Neutrophil (primary cell): ENCODE data around the gene MBD4.

ENCODE experiments used
- H3K27ac ChIP-seq: fragments of 200-600 bp; sonication (generic); 2 replicates; pipeline ENCODE4 v1.5.1; 2016; ENCODE audit warnings: mild to moderate bottlenecking, moderate library complexity
- H3K27me3 ChIP-seq: fragments of 200-600 bp; sonication (generic); 2 replicates; pipeline ENCODE4 v1.6.0; 2016; ENCODE audit warnings: mild to moderate bottlenecking
- H3K36me3 ChIP-seq: fragments of 200-600 bp; sonication (generic); 2 replicates; pipeline ENCODE4 v1.5.1; 2017
- H3K4me1 ChIP-seq, 2 experiments: fragments of 200-600 bp in 1 of 2; sonication (generic) in 1 of 2; 1 replicate in 1 of 2; 2 replicates in 1 of 2; pipeline versions ENCODE4 v1.5.1 to v1.6.1; 2013 to 2016; ENCODE audit warnings: low read depth in 1 of 2, low read length in 1 of 2, mild to moderate bottlenecking in 1 of 2, moderate library complexity in 1 of 2; ENCODE audit not compliant: control insufficient read depth in 1 of 2, insufficient read depth in 1 of 2
- H3K4me3 ChIP-seq, 2 experiments: fragments of 200-600 bp in 1 of 2; sonication (generic) in 1 of 2; 1 replicate in 1 of 2; 2 replicates in 1 of 2; pipeline ENCODE4 v1.5.1; 2013 to 2016; ENCODE audit warnings: low read depth in 1 of 2, low read length in 1 of 2, mild to moderate bottlenecking in 1 of 2, moderate library complexity in 1 of 2
- H3K9me3 ChIP-seq: fragments of 200-600 bp; sonication (generic); 2 replicates; pipeline ENCODE4 v1.5.1; 2016
- CTCF ChIP-seq: fragments of 200-600 bp; sonication (generic); IDR thresholded peaks from 2 replicates; pipeline ENCODE4 v1.5.1; 2016; ENCODE audit warnings: antibody characterized with exemption

Gene MBD4

GRCh38 chr3:129474984-129475804, 35.4 kb upstream of the MBD4 start:
- Histone ChIP-seq H3K27me3 (no peaks in the 10 kb centered on the region), H3K36me3 (peaks cover 50% of the 10 kb centered on the region), H3K4me1 (no peaks in the 10 kb centered on the region), H3K4me3 (no peak overlapping the region), H3K27ac (no peak overlapping the region), H3K9me3 (no peaks in the 10 kb centered on the region)
- no peak for TF ChIP-seq CTCF

DNA sequence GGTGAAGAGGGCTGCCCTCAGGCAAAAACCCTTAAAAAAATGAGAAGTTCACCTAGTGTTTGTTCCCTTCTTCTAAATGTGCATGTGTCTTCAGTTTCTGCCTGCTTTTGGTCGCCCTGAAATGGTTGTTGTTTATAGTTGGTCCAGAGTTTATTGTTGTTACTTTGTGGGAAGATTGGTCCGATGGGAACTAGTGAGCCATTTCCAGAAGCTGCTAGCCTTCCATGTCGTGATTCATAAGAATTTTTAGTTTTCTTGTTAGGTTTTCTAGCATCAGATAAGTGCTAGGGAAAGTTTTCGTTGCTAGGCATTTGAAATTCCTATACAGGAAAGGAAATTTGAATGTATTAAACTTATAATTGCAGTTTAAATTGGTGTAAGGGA, 34.0 kb upstream of the MBD4 start:
- Histone ChIP-seq H3K9me3 (no peaks in the 10 kb centered on the region), H3K4me3 (no peak overlapping the region), H3K36me3 (peaks cover 51% of the 10 kb centered on the region), H3K4me1 (no peaks in the 10 kb centered on the region), H3K27ac (no peak overlapping the region), H3K27me3 (no peaks in the 10 kb centered on the region)
- TF ChIP-seq CTCF = no peak

- TF ChIP-seq CTCF = no peak
- Histone ChIP-seq H3K36me3 (peaks cover 46% of the 10 kb centered on the region), H3K9me3 (no peaks in the 10 kb centered on the region), H3K27ac (no peak overlapping the region), H3K27me3 (no peaks in the 10 kb centered on the region), H3K4me1 (no peaks in the 10 kb centered on the region), H3K4me3 (no peak overlapping the region)
Observed at GRCh38 chr3:129473067-129473768, 33.5 kb upstream of the MBD4 start.

- H3K4me1 ChIP-seq = no peaks in the 10 kb centered on the region
- H3K27me3 ChIP-seq = no peaks in the 10 kb centered on the region
- no peak overlapping the region for H3K27ac ChIP-seq
- no peak overlapping the region for H3K4me3 ChIP-seq
- peaks cover 26% of the 10 kb centered on the region for H3K36me3 ChIP-seq
- TF ChIP-seq CTCF = no peak
- no peaks in the 10 kb centered on the region for H3K9me3 ChIP-seq
Observed at GRCh38 chr3:129470861-129471260, 31.1 kb upstream of the MBD4 start.

DNA sequence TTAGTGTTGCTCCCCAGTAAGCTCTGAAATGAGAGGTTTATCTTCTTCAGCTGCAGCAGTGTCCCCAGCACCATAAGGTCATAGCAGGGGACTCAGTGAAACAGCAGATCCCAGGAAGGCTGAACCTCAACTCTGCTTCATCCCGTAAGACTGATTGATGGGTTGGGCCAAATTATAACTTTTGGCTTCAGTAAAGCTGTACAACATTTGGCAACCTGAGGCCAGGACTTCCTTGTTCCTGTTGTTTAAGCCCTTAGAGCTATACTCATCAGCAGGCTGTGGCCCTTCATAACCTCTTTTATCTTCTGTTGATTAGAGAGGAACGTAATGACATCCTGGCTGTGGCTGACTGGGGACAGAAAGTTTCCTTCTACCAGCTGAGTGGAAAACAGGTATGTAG, 29.3 kb upstream of the MBD4 start:
- no peaks in the 10 kb centered on the region for H3K27me3 ChIP-seq
- TF ChIP-seq CTCF = no peak
- H3K4me3 ChIP-seq = no peak overlapping the region
- H3K36me3 ChIP-seq = peaks cover 26% of the 10 kb centered on the region
- no peaks in the 10 kb centered on the region for H3K4me1 ChIP-seq
- H3K9me3 ChIP-seq = no peaks in the 10 kb centered on the region
- H3K27ac ChIP-seq = no peak overlapping the region
